Brain microvascular endothelial cell (primary cell): ENCODE measurements around the gene WDR36.
A peak's percentile ranks its signal among the peaks of the same experiment; 100 is the strongest.

ENCODE experiments used
- DNase-seq: peaks from one replicate; pipeline ENCODE4 v3.0.0-alpha.2; 2020
- H3K27ac ChIP-seq: fragments of 250-450 bp; sonication (Bioruptor Pico); 2 replicates; pipeline ENCODE4 v1.5.1; 2020; ENCODE audit warnings: mild to moderate bottlenecking, moderate library complexity
- H3K27me3 ChIP-seq: fragments of 250-450 bp; sonication (Bioruptor Pico); replicated peaks from 2 replicates; pipeline ENCODE4 v1.5.1; 2020; ENCODE audit warnings: mild to moderate bottlenecking
- H3K36me3 ChIP-seq: fragments of 250-450 bp; sonication (Bioruptor Pico); replicated peaks from 2 replicates; pipeline ENCODE4 v1.5.1; 2020; ENCODE audit warnings: mild to moderate bottlenecking
- H3K4me3 ChIP-seq: 2 replicates; pipeline ENCODE4 v1.5.1; 2011; ENCODE audit warnings: low read depth, mild to moderate bottlenecking, control low read depth, low read length, moderate library complexity
- in situ Hi-C: cut with HindIII; loops from 2 replicates; pipeline ENCODE4 v1.10.0; 2017; ENCODE audit warnings: low sequenced_read_pairs, low pct_ligation_motif_present
- TF ChIP-seq, protein P1 (sequence below): IDR thresholded peaks from 2 replicates; pipeline ENCODE4 v1.5.1; 2011; ENCODE audit warnings: low read depth, mild to moderate bottlenecking, moderate library complexity, low read length, control low read depth, inconsistent platforms; ENCODE audit errors: missing control alignments

WDR36 gene

GRCh38 chr5:111159845-111160244 lies 67.7 kb downstream of the WDR36 start:
- Histone ChIP-seq H3K4me3 (no peak overlapping the region), H3K27ac (no peak overlapping the region), H3K27me3 (no peaks in the 10 kb centered on the region), H3K36me3 (no peaks in the 10 kb centered on the region)
- TF ChIP-seq, protein P1, sequence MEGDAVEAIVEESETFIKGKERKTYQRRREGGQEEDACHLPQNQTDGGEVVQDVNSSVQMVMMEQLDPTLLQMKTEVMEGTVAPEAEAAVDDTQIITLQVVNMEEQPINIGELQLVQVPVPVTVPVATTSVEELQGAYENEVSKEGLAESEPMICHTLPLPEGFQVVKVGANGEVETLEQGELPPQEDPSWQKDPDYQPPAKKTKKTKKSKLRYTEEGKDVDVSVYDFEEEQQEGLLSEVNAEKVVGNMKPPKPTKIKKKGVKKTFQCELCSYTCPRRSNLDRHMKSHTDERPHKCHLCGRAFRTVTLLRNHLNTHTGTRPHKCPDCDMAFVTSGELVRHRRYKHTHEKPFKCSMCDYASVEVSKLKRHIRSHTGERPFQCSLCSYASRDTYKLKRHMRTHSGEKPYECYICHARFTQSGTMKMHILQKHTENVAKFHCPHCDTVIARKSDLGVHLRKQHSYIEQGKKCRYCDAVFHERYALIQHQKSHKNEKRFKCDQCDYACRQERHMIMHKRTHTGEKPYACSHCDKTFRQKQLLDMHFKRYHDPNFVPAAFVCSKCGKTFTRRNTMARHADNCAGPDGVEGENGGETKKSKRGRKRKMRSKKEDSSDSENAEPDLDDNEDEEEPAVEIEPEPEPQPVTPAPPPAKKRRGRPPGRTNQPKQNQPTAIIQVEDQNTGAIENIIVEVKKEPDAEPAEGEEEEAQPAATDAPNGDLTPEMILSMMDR = no peak
- in situ Hi-C loops = no loop called here
- no peak for DNase-seq

GRCh38 chr5:111163000-111163399 lies 70.9 kb downstream of the WDR36 start:
- TF ChIP-seq, protein P1 = no peak
- Histone ChIP-seq H3K27ac (no peak overlapping the region), H3K4me3 (no peak overlapping the region), H3K27me3 (no peaks in the 10 kb centered on the region), H3K36me3 (no peaks in the 10 kb centered on the region)
- in situ Hi-C loops = no loop called here
- no peak for DNase-seq

DNA sequence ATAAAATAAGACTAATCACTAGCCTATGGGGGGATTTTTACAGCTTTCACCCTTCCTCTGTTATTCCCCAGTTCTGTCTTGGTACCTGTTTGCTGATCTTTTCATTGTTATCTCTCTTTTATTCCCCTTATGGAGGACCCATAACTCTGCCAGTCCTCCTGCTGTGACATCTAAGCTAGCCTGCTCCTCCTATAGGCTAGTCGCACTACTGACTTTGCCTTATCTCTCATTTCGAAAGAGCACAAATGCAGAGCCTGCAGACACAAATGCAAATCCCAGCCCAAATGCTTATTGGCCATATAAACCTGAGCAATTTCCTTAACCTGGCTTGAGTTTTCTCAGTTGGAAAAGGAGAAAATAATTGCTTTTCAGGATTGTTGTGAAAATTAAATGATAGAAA lies 72.9 kb downstream of the WDR36 start:
- no peak overlapping the region for H3K4me3 ChIP-seq
- H3K36me3 ChIP-seq = no peaks in the 10 kb centered on the region
- DNase-seq = no peak
- H3K27me3 ChIP-seq = no peaks in the 10 kb centered on the region
- TF ChIP-seq, protein P1 = no peak
- no peak overlapping the region for H3K27ac ChIP-seq
- in situ Hi-C loops = no loop called here

DNA sequence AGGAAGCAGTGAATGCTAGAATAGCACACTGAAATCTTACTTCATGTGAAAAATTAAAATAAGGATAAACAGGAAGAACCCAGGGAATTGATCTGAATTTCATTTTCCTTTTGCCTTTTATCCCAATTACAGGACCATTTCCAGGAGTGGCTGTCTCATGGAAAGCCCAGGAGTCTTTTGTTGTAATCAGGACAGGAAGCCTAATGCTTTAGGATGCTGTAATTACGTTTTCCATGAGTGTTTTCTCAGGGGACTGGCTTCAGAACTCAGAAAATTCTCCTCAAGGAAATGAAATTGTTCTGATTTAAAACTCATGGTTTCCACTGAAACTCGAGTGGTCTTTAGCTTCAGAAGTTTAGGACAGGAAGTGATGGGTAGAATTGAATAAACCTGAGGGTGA lies 75.4 kb downstream of the WDR36 start:
- DNase-seq = no peak
- H3K27me3 ChIP-seq = no peaks in the 10 kb centered on the region
- TF ChIP-seq, protein P1 = no peak
- no peak overlapping the region for H3K4me3 ChIP-seq
- H3K27ac ChIP-seq = no peak overlapping the region
- no peaks in the 10 kb centered on the region for H3K36me3 ChIP-seq
- in situ Hi-C loops = no loop called here

- no peaks in the 10 kb centered on the region for H3K36me3 ChIP-seq
- TF ChIP-seq, protein P1 = no peak
- in situ Hi-C loops = no loop called here
- H3K27ac ChIP-seq = no peak overlapping the region
- H3K4me3 ChIP-seq = no peak overlapping the region
- no peak for DNase-seq
- no peaks in the 10 kb centered on the region for H3K27me3 ChIP-seq
Measured at GRCh38 chr5:111168608-111169007, 76.5 kb downstream of the WDR36 start.

DNA sequence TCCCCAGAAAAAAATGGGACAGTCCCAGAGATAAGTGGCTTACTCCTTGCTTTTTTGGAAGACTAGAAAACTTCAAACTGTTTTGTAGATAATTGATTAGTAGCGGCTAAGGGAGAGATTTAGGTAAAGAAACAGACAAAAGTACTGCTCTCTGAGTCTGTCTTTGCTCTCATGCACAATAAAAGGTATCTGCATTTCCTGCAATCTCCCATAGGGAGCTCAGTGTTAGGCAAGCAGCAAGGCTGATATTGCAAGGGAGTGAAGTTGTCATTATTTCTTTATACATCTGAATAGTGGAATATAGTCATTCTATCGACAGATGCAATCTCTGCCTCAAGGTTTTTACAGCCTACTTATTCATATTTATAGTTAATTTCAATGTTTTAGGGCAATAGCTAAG lies 77.1 kb downstream of the WDR36 start:
- no peak overlapping the region for H3K4me3 ChIP-seq
- TF ChIP-seq, protein P1 = peak; percentile 10
- H3K27me3 ChIP-seq = no peaks in the 10 kb centered on the region
- no peak overlapping the region for H3K27ac ChIP-seq
- in situ Hi-C loops = no loop called here
- no peak for DNase-seq
- H3K36me3 ChIP-seq = no peaks in the 10 kb centered on the region
